ENCODE measurements around the gene BLOC1S5. TPM values are rescaled to one million over a fixed set of nuclear protein-coding genes. Genes with fewer than 3 reads are reported as not detected.
A peak's percentile ranks its signal among the peaks of the same experiment; 100 is the strongest.

Gene BLOC1S5
- total and polyA plus RNA-seq, 2 of the 13 experiments (the other 11 are each of a cell fraction or from before 2014, with no cell fraction given): 10.5 to 41.5 TPM

- TF ChIP-seq MYPOP (CRISPR knock-in tag; IDR thresholded peaks at IDR 0.05) (no peak), ZSCAN21 (CRISPR knock-in tag; IDR thresholded peaks at IDR 0.05; ENCODE audit: borderline replicate concordance) (no peak; the same call in 1 of the 2 replicates), ZNF558 (CRISPR knock-in tag; IDR thresholded peaks at IDR 0.05; ENCODE audit: borderline replicate concordance) (no peak), SALL1 (CRISPR knock-in tag; IDR thresholded peaks at IDR 0.05) (peak; percentile 21; the same call in 1 of the 2 replicates), SMARCC2 (IDR thresholded peaks at IDR 0.05) (no peak), ZNF766 (CRISPR knock-in tag; IDR thresholded peaks at IDR 0.05; ENCODE audit: borderline replicate concordance) (no peak), ZNF496 (CRISPR knock-in tag; IDR thresholded peaks at IDR 0.05; ENCODE audit: insufficient replicate concordance) (no peak), ZNF883 (CRISPR knock-in tag; IDR thresholded peaks at IDR 0.05; ENCODE audit: not compliant biosample characterization) (no peak), AGO1 (IDR thresholded peaks at IDR 0.05; ENCODE audit: low read depth, low read length, poor library complexity, severe bottlenecking) (no peak), JUND (CRISPR knock-in tag; IDR thresholded peaks at IDR 0.05) (no peak), ZNF335 (CRISPR knock-in tag; IDR thresholded peaks at IDR 0.05) (no peak), U2AF2 (IDR thresholded peaks at IDR 0.05; ENCODE audit: low read depth, low read length) (no peak), DPF2 (CRISPR knock-in tag; IDR thresholded peaks at IDR 0.05; ENCODE audit: borderline replicate concordance, low read depth) (peak; percentile 15; the same call in 1 of the 2 replicates), ZNF512 (CRISPR knock-in tag; IDR thresholded peaks at IDR 0.05) (no peak), RFXAP (CRISPR knock-in tag; IDR thresholded peaks at IDR 0.05; ENCODE audit: borderline replicate concordance) (no peak), ZFX (CRISPR knock-in tag; IDR thresholded peaks at IDR 0.05; ENCODE audit: low read depth) (0 out of 2 replicates have a peak, but pooled peaks have one; percentile 14), PPARG (CRISPR knock-in tag; conservative IDR thresholded peaks at IDR 0.05) (no peak), DNMT3B (CRISPR knock-in tag; conservative IDR thresholded peaks at IDR 0.05) (0 out of 2 replicates have a peak, but pooled peaks have one; percentile 51), ZNF124 (CRISPR knock-in tag; IDR thresholded peaks at IDR 0.05) (no peak), ZNF362 (CRISPR knock-in tag; IDR thresholded peaks at IDR 0.05; ENCODE audit: borderline replicate concordance) (no peak)
Observed at GRCh38 chr6:8064638-8065518, 689 bp upstream of the BLOC1S5 start (continued).
